IMR-90 (cell line): ENCODE results near the gene TSC1. TPM values are rescaled to one million over a fixed set of nuclear protein-coding genes. Genes with fewer than 3 reads are reported as not detected.

ENCODE experiments used
- ATAC-seq: fragments of 200-7000 bp; cut with Tn5 transposase; 2 replicates; pipeline ENCODE4 v1.9.1; 2020; ENCODE audit warnings: low read depth, mild to moderate bottlenecking, moderate library complexity
- BruUV-seq: library from RNA; stranded (reverse); fragments of 400-500 nt; replicated peaks from 2 replicates; lab custom pipeline; 2021; lab: Mats Ljungman, UMichigan
- CTCF ChIA-PET: fragments of 300-600 bp; formaldehyde crosslinking; extraction: SDS; loops from one replicate; lab custom pipeline; 2021; ENCODE audit warnings: antibody characterized with exemption; lab: Yijun Ruan, JAX
- POLR2A ChIA-PET: fragments of 300-600 bp; sonication (Branson Sonifier 250); formaldehyde crosslinking; loops from one replicate; lab custom pipeline; 2022; ENCODE audit warnings: antibody characterized with exemption; ENCODE audit not compliant: unreplicated experiment; lab: Charles Lee
- DNase-seq: peaks from one replicate; pipeline ENCODE4 v3.0.0; 2013
- H2AFZ ChIP-seq: replicated peaks from 2 replicates; pipeline ENCODE3; 2013; ENCODE audit warnings: low read length, mild to moderate bottlenecking; ENCODE audit not compliant: poor library complexity
- H2AK5ac ChIP-seq: 2 replicates; pipeline ENCODE4 v1.6.1; 2013; ENCODE audit warnings: low read depth, low read length, inconsistent platforms
- H2AK9ac ChIP-seq: replicated peaks from 2 replicates; pipeline ENCODE3; 2013; ENCODE audit warnings: mild to moderate bottlenecking, low read depth, low read length, moderate library complexity; ENCODE audit not compliant: poor library complexity
- H2BK120ac ChIP-seq: 2 replicates; pipeline ENCODE4 v1.6.1; 2013; ENCODE audit warnings: low read depth, low read length, inconsistent platforms
- H2BK15ac ChIP-seq: 3 replicates; pipeline ENCODE4 v1.6.1; 2013; ENCODE audit warnings: low read depth, low read length, inconsistent platforms
- H2BK20ac ChIP-seq: 2 replicates; pipeline ENCODE4 v1.6.1; 2013; ENCODE audit warnings: low read depth, mild to moderate bottlenecking, inconsistent platforms, low read length, moderate library complexity
- H2BK5ac ChIP-seq: 2 replicates; pipeline ENCODE4 v1.6.1; 2013; ENCODE audit warnings: mild to moderate bottlenecking, low read depth, low read length, inconsistent platforms; ENCODE audit not compliant: poor library complexity, severe bottlenecking
- H3K14ac ChIP-seq: replicated peaks from 2 replicates; pipeline ENCODE4 v1.6.1; 2013; ENCODE audit warnings: low read depth, low read length, inconsistent platforms
- H3K18ac ChIP-seq: 2 replicates; pipeline ENCODE4 v1.6.1; 2013; ENCODE audit warnings: low read depth, low read length, control low read depth
- H3K23ac ChIP-seq: 2 replicates; pipeline ENCODE4 v1.6.1; 2013; ENCODE audit warnings: low read depth, low read length, inconsistent platforms
- H3K27ac ChIP-seq: 2 replicates; pipeline ENCODE4 v1.5.1; 2013; ENCODE audit warnings: mild to moderate bottlenecking, control low read depth, low read length; ENCODE audit not compliant: insufficient read depth
- H3K27me3 ChIP-seq: 2 replicates; pipeline ENCODE4 v1.6.1; 2013; ENCODE audit warnings: low read length; ENCODE audit not compliant: control insufficient read depth, insufficient read depth
- H3K36me3 ChIP-seq: 2 replicates; pipeline ENCODE4 v1.6.1; 2013; ENCODE audit warnings: low read length, mixed read lengths; ENCODE audit not compliant: control insufficient read depth, insufficient read depth
- H3K4ac ChIP-seq: 2 replicates; pipeline ENCODE4 v1.6.1; 2013; ENCODE audit warnings: low read depth, low read length, inconsistent platforms
- H3K4me1 ChIP-seq: 2 replicates; pipeline ENCODE4 v1.6.1; 2013; ENCODE audit warnings: low read length, mixed read lengths; ENCODE audit not compliant: control insufficient read depth, insufficient read depth
- H3K4me2 ChIP-seq: 2 replicates; pipeline ENCODE4 v1.6.1; 2013; ENCODE audit warnings: low read depth, mild to moderate bottlenecking, control low read depth, low read length, moderate library complexity
- H3K4me3 ChIP-seq: 2 replicates; pipeline ENCODE4 v1.5.1; 2013; ENCODE audit warnings: low read depth, mild to moderate bottlenecking, control low read depth, low read length, moderate library complexity; ENCODE audit not compliant: insufficient read depth
- H3K56ac ChIP-seq: 2 replicates; pipeline ENCODE4 v1.6.1; 2013; ENCODE audit warnings: low read length, inconsistent platforms; ENCODE audit not compliant: insufficient read depth; ENCODE audit errors: extremely low read depth
- H3K79me1 ChIP-seq, 2 experiments: 2 replicates each; pipeline ENCODE4 v1.6.1; 2013; ENCODE audit warnings: low read length in 2 of 2, inconsistent platforms in 1 of 2, low read depth in 1 of 2
- H3K9ac ChIP-seq: 2 replicates; pipeline ENCODE4 v1.6.1; 2013; ENCODE audit warnings: low read depth, low read length, control low read depth
- H3K9me1 ChIP-seq: 2 replicates; pipeline ENCODE4 v1.6.1; 2013; ENCODE audit warnings: low read length, inconsistent platforms; ENCODE audit not compliant: insufficient read depth
- H3K9me3 ChIP-seq: 2 replicates; pipeline ENCODE4 v1.6.1; 2013; ENCODE audit warnings: low read length; ENCODE audit not compliant: control insufficient read depth, insufficient read depth
- H4K20me1 ChIP-seq: 2 replicates; pipeline ENCODE4 v1.6.1; 2013; ENCODE audit warnings: low read length, inconsistent platforms; ENCODE audit not compliant: insufficient read depth
- H4K5ac ChIP-seq: 2 replicates; pipeline ENCODE4 v1.6.1; 2013; ENCODE audit warnings: mild to moderate bottlenecking, low read depth, low read length, control low read depth
- H4K8ac ChIP-seq, 2 experiments: 2 replicates each; pipeline ENCODE4 v1.6.1; 2013; ENCODE audit warnings: low read depth in 2 of 2, low read length in 2 of 2, control low read depth in 1 of 2, inconsistent platforms in 1 of 2
- H4K91ac ChIP-seq: 2 replicates; pipeline ENCODE4 v1.6.1; 2013; ENCODE audit warnings: low read depth, low read length, inconsistent platforms; ENCODE audit not compliant: insufficient read depth
- BHLHE40 ChIP-seq: fragments of 150-350 bp; IDR thresholded peaks from 2 replicates; pipeline ENCODE4 v1.6.1; 2016; ENCODE audit warnings: mild to moderate bottlenecking, low read depth, low read length
- CHD1 ChIP-seq: IDR thresholded peaks from 2 replicates; pipeline ENCODE4 v1.6.1; 2012; ENCODE audit warnings: low read depth, low read length, improper control_type of control experiment
- FOS ChIP-seq: fragments of 150-350 bp; IDR thresholded peaks from 2 replicates; pipeline ENCODE4 v1.6.1; 2016; ENCODE audit warnings: low read depth, low read length
- MAFK ChIP-seq: IDR thresholded peaks from 2 replicates; pipeline ENCODE4 v1.6.1; 2012; ENCODE audit warnings: low read depth, low read length, improper control_type of control experiment
- MXI1 ChIP-seq: IDR thresholded peaks from 2 replicates; pipeline ENCODE4 v1.6.1; 2012; ENCODE audit warnings: low read depth, mild to moderate bottlenecking, low read length, moderate library complexity, borderline replicate concordance
- POLR2A ChIP-seq: IDR thresholded peaks from 2 replicates; pipeline ENCODE4 v1.6.1; 2012; ENCODE audit warnings: mild to moderate bottlenecking, low read depth, low read length
- RAD21 ChIP-seq: IDR thresholded peaks from 2 replicates; pipeline ENCODE4 v1.6.1; 2012; ENCODE audit warnings: low read length, improper control_type of control experiment
- RCOR1 ChIP-seq: IDR thresholded peaks from 2 replicates; pipeline ENCODE4 v1.6.1; 2012; ENCODE audit warnings: mild to moderate bottlenecking, low read length, improper control_type of control experiment; ENCODE audit not compliant: insufficient replicate concordance
- SMC3 ChIP-seq: fragments of 150-350 bp; IDR thresholded peaks from 2 replicates; pipeline ENCODE4 v1.6.1; 2016; ENCODE audit warnings: low read depth, mild to moderate bottlenecking, antibody characterized with exemption, low read length, moderate library complexity
- WGBS, 2 experiments: methylation state at CpG; one replicate each; pipeline versions ENCODE4 v1.1.5 to v1.1.7; 2013; ENCODE audit warnings: missing lambda C conversion rate in 2 of 2; ENCODE audit not compliant: insufficient read length in 1 of 2; ENCODE audit errors: extremely low coverage in 2 of 2; 5-methylcytosine and 5-hydroxymethylcytosine counted together
- dilution Hi-C: fragments of 300-500 bp; cut with HindIII; formaldehyde crosslinking; loops from one replicate; pipeline ENCODE4 v1.14.3; 2018; ENCODE audit warnings: low sequenced_read_pairs; ENCODE audit not compliant: unreplicated experiment
- in situ Hi-C: fragments of 300-500 bp; cut with MboI; formaldehyde crosslinking; loops from 3 replicates; pipeline ENCODE4 v1.14.3; 2019; ENCODE audit warnings: low sequenced_read_pairs, inconsistent platforms, mixed read lengths
- intact Hi-C: fragments of 100-400 bp; cut with micrococcal nuclease; formaldehyde crosslinking; loops from 2 replicates; pipeline ENCODE4 v1.10.0; 2022
- polyA plus RNA-seq, 3 experiments: library from polyadenylated mRNA; depleted of rRNA; stranded (reverse); fragments of >200 nt; gene quantifications; 2 replicates each; pipeline ENCODE4 v1.2.3, GENCODE V29; 2012; ENCODE audit warnings: low replicate concordance in 1 of 3
- total RNA-seq: library from RNA; depleted of rRNA; stranded (reverse); fragments of >200 nt; gene quantifications from 2 replicates; pipeline ENCODE4 v1.2.3, GENCODE V29; 2012
- TF ChIP-seq, protein P1 (sequence below): fragments of 150-350 bp; IDR thresholded peaks from 2 replicates; pipeline ENCODE4 v1.6.1; 2016; ENCODE audit warnings: low read depth, mild to moderate bottlenecking, low read length, moderate library complexity, borderline replicate concordance
- TF ChIP-seq, protein P2 (sequence below): fragments of 150-350 bp; IDR thresholded peaks from 2 replicates; pipeline ENCODE4 v1.6.1; 2017; ENCODE audit warnings: mild to moderate bottlenecking, antibody characterized with exemption, low read length, low read depth
- TF ChIP-seq, protein P3 (sequence below): conservative IDR thresholded peaks from 2 replicates; pipeline ENCODE4 v1.5.1; 2012; ENCODE audit warnings: mild to moderate bottlenecking, low read depth, low read length, improper control_type of control experiment

TSC1 gene
- total and polyA plus RNA-seq, 2 of the 4 experiments (the other 2 are of a cell fraction), result 25.7 to 56.3 TPM

DNA sequence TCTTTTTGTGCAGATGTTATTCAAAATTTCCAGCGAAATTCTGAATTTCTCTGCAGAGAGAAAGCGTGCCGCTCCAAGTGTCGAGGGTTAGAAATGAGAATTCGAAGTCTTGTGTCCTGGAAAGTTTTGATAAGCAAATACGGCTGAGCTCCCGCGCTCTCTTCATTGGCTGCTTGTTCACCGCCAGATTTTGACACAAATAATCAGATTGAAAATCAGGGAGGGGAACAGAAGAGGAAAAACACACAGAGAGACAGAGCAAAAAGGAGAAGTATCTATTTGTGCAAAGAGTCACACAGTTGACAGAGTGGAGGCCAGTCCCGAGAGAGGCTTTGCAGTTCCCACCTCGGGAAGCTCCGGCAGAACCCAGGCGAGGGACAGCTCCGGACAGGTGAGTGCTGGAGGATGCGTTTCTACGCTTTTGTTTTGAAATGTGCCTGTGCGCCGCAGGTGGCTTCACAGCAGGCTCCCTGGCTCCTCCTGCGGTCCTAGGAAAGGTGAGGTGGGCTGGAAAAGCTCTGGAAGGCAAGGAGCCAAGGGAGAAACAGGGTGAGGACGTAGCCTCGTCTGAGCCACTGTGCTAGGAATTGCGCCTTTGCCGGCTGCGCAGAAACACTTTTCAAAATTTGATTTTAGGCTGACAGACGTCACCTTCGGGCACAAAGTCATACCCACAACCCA, 34.2 kb upstream of the TSC1 start, which contains the start of gene GFI1B:
GFI1B (plus strand) TSS at position 244 of the 681 bp plus-strand sequence. CDS start 7,985 bp downstream, outside the sequence.
- H3K27me3 ChIP-seq, result peaks cover 76% of the 10 kb centered on the region
- CTCF ChIA-PET, result interaction anchor here (1.2 kb wide), 1 partner anchor 40 kb away, joined by 3 read pairs; no protein-coding TSS in a partner anchor
- no peak within 1 kb of the TSS for H3K18ac ChIP-seq
- H3K9ac ChIP-seq, result no peak within 1 kb of the TSS
- no peak within 1 kb of the TSS for H4K91ac ChIP-seq
- H3K4me3 ChIP-seq, result no peak within 1 kb of the TSS
- TF ChIP-seq RAD21 (no peak), RCOR1 (no peak), SMC3 (no peak), BHLHE40 (no peak), POLR2A (no peak), MXI1 (no peak), MAFK (no peak), CHD1 (no peak), FOS (no peak)
- TF ChIP-seq, protein P1, sequence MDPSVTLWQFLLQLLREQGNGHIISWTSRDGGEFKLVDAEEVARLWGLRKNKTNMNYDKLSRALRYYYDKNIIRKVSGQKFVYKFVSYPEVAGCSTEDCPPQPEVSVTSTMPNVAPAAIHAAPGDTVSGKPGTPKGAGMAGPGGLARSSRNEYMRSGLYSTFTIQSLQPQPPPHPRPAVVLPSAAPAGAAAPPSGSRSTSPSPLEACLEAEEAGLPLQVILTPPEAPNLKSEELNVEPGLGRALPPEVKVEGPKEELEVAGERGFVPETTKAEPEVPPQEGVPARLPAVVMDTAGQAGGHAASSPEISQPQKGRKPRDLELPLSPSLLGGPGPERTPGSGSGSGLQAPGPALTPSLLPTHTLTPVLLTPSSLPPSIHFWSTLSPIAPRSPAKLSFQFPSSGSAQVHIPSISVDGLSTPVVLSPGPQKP, result no peak
- TF ChIP-seq, protein P2, sequence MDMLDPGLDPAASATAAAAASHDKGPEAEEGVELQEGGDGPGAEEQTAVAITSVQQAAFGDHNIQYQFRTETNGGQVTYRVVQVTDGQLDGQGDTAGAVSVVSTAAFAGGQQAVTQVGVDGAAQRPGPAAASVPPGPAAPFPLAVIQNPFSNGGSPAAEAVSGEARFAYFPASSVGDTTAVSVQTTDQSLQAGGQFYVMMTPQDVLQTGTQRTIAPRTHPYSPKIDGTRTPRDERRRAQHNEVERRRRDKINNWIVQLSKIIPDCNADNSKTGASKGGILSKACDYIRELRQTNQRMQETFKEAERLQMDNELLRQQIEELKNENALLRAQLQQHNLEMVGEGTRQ, result no peak
- TF ChIP-seq, protein P3, sequence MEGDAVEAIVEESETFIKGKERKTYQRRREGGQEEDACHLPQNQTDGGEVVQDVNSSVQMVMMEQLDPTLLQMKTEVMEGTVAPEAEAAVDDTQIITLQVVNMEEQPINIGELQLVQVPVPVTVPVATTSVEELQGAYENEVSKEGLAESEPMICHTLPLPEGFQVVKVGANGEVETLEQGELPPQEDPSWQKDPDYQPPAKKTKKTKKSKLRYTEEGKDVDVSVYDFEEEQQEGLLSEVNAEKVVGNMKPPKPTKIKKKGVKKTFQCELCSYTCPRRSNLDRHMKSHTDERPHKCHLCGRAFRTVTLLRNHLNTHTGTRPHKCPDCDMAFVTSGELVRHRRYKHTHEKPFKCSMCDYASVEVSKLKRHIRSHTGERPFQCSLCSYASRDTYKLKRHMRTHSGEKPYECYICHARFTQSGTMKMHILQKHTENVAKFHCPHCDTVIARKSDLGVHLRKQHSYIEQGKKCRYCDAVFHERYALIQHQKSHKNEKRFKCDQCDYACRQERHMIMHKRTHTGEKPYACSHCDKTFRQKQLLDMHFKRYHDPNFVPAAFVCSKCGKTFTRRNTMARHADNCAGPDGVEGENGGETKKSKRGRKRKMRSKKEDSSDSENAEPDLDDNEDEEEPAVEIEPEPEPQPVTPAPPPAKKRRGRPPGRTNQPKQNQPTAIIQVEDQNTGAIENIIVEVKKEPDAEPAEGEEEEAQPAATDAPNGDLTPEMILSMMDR, result no peak
- no peaks in the 10 kb centered on the region for H4K20me1 ChIP-seq
- in situ Hi-C loops (no loop called here), dilution Hi-C loops (no loop called here), intact Hi-C loops (no loop called here)
- no peak within 1 kb of the TSS for H2BK120ac ChIP-seq
- 40% methylated on average over 11 of the region's 26 CpGs; no CpG with 5 or more reads in 1 of the 2 experiments for WGBS, 2 experiments
- H3K9me3 ChIP-seq, result no peaks in the 10 kb centered on the region
- no peak within 1 kb of the TSS for H2BK15ac ChIP-seq
- H2BK5ac ChIP-seq, result no peak within 1 kb of the TSS
- no peak within 1 kb of the TSS for H4K5ac ChIP-seq
- H3K4me2 ChIP-seq, result no peak within 1 kb of the TSS
- H3K27ac ChIP-seq, result no peak within 1 kb of the TSS
- no peak within 1 kb of the TSS for H2AK5ac ChIP-seq
- no peak within 1 kb of the TSS for H3K23ac ChIP-seq
- H3K14ac ChIP-seq, result no peak within 1 kb of the TSS
- H3K9me1 ChIP-seq, result no peaks in the 10 kb centered on the region
- H4K8ac ChIP-seq, result no peak within 1 kb of the TSS
- peak within 1 kb of the TSS; percentile 77 for H2AFZ ChIP-seq
- no peak within 1 kb of the TSS for H3K4ac ChIP-seq
- no peak within 1 kb of the TSS for H3K56ac ChIP-seq
- no peaks in the 10 kb centered on the region for H3K79me1 ChIP-seq
- POLR2A ChIA-PET, result no interaction called here
- H2AK9ac ChIP-seq, result no peak within 1 kb of the TSS
- no peaks in the 10 kb centered on the region for H3K4me1 ChIP-seq
- no peak within 1 kb of the TSS for H2BK20ac ChIP-seq
- no peaks in the 10 kb centered on the region for H3K36me3 ChIP-seq
- BruUV-seq, result no TSS peak
- DNase-seq, result no peak
- no peak for ATAC-seq
